RWPE2 (cell line): ENCODE measurements around the gene ATOX1.
"Not testable (repeated sequence)": the region's sequence is repeated elsewhere in the genome, so short reads cannot be mapped to it uniquely, and the experiment has no call there.

Experiments used
- ATAC-seq: fragments of 200-7000 bp; cut with Tn5 transposase; 3 replicates; pipeline ENCODE4 v1.9.1; 2021; ENCODE audit warnings: low read depth
- DNase-seq: peaks from one replicate; pipeline ENCODE4 v3.0.0-alpha.2; 2020; ENCODE audit warnings: low spot score
- H3K27ac ChIP-seq: fragments of 450-650 bp; 2 replicates; pipeline ENCODE4 v1.5.1; 2017; ENCODE audit warnings: mild to moderate bottlenecking; ENCODE audit not compliant: poor library complexity, severe bottlenecking
- H3K27me3 ChIP-seq: fragments of 250-450 bp; sonication (Bioruptor Pico); 2 replicates; pipeline ENCODE4 v1.5.1; 2021; ENCODE audit warnings: mild to moderate bottlenecking, moderate library complexity; ENCODE audit not compliant: insufficient read depth, poor library complexity, severe bottlenecking
- H3K36me3 ChIP-seq: fragments of 250-450 bp; sonication (Bioruptor Pico); 2 replicates; pipeline ENCODE4 v1.5.1; 2020; ENCODE audit warnings: low read depth, mild to moderate bottlenecking, moderate library complexity
- H3K4me1 ChIP-seq: fragments of 250-450 bp; sonication (Bioruptor Pico); 2 replicates; pipeline ENCODE4 v1.5.1; 2021; ENCODE audit warnings: mild to moderate bottlenecking, moderate library complexity; ENCODE audit not compliant: insufficient read depth, poor library complexity, severe bottlenecking
- H3K4me3 ChIP-seq: fragments of 250-450 bp; sonication (Bioruptor Pico); 2 replicates; pipeline ENCODE4 v1.5.1; 2021; ENCODE audit warnings: mild to moderate bottlenecking, moderate library complexity; ENCODE audit not compliant: severe bottlenecking
- H3K9me3 ChIP-seq: fragments of 250-450 bp; sonication (Bioruptor Pico); 2 replicates; pipeline ENCODE4 v1.5.1; 2021; ENCODE audit warnings: mild to moderate bottlenecking, moderate library complexity; ENCODE audit not compliant: severe bottlenecking
- TF ChIP-seq, protein P1 (sequence below): fragments of 450-650 bp; IDR thresholded peaks from one replicate; pipeline ENCODE4 v1.5.1; 2017; ENCODE audit warnings: mild to moderate bottlenecking, moderate library complexity; ENCODE audit not compliant: poor library complexity, severe bottlenecking

ATOX1 gene

DNA sequence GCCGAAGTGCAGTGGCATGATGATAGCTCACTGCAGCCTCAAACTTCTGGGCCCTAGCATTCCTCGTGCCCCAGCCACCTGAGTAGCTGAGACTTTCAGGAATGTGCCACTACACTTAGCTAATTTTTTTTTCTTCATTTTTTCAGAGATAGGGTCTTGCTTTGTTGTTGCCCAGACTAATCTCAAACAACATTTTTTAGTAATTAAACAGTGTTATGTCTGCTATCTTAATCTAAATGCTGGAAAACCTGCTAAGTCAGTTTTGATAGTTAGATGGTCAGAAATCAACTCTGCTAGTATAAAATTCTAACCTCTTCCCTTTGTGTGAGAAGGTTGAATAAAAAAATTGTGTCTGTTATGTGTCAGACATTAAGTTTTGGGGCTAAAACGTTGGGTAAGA is 25.7 kb upstream of the ATOX1 start:
- Histone ChIP-seq H3K36me3 (peaks cover 71% of the 10 kb centered on the region), H3K27me3 (no peaks in the 10 kb centered on the region), H3K27ac (no peak overlapping the region), H3K9me3 (no peaks in the 10 kb centered on the region), H3K4me3 (no peak overlapping the region), H3K4me1 (peaks cover 24% of the 10 kb centered on the region)
- no peak for ATAC-seq
- no peak for DNase-seq
- TF ChIP-seq, protein P1, sequence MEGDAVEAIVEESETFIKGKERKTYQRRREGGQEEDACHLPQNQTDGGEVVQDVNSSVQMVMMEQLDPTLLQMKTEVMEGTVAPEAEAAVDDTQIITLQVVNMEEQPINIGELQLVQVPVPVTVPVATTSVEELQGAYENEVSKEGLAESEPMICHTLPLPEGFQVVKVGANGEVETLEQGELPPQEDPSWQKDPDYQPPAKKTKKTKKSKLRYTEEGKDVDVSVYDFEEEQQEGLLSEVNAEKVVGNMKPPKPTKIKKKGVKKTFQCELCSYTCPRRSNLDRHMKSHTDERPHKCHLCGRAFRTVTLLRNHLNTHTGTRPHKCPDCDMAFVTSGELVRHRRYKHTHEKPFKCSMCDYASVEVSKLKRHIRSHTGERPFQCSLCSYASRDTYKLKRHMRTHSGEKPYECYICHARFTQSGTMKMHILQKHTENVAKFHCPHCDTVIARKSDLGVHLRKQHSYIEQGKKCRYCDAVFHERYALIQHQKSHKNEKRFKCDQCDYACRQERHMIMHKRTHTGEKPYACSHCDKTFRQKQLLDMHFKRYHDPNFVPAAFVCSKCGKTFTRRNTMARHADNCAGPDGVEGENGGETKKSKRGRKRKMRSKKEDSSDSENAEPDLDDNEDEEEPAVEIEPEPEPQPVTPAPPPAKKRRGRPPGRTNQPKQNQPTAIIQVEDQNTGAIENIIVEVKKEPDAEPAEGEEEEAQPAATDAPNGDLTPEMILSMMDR = no peak

DNA sequence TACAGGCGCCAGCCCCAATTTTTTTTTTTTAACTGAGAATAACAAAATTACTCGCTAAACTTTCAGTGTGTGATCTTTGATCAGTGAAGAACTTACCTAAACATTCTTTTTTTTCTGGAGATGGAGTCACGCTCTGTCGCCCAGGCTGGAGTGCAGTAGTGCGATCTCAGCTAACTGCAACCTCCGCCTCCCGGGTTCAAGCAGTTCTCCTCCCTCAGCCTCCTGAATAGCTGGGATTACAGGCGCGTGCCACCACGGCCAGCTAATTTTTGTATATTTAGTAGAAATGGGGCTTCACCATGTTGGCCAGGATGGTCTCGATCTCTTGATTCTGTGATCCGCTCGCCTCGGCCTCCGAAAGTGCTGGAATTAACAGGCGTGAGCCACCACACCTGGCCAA is 25.2 kb upstream of the ATOX1 start:
- not testable (repeated sequence) for ATAC-seq, H3K9me3 ChIP-seq, DNase-seq, H3K27me3 ChIP-seq, H3K4me3 ChIP-seq, H3K27ac ChIP-seq
- Histone ChIP-seq H3K4me1 (peaks cover 24% of the 10 kb centered on the region), H3K36me3 (peaks cover 71% of the 10 kb centered on the region)

DNA sequence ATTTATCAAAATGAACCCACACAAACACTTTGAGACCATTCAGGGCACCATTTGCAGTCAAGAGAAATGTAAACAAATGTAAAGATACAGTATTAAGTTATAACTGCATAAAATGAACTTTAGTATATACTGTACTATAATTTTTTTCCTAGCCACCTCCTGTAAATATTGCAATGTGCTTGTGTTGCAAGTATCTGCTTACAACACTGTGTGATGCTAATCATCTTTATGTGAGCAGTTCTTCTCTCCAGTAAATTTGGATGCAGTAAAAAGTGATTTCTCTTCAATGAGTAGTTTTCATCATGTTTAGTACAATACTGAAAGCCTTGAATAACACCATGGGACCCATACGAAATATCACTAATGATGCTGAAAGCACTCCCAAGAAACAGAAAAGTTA is 22.8 kb upstream of the ATOX1 start:
- peak; percentile 53; the same call in 2 of the 3 replicates for ATAC-seq
- peaks cover 71% of the 10 kb centered on the region for H3K36me3 ChIP-seq
- TF ChIP-seq, protein P1 = no peak

DNA sequence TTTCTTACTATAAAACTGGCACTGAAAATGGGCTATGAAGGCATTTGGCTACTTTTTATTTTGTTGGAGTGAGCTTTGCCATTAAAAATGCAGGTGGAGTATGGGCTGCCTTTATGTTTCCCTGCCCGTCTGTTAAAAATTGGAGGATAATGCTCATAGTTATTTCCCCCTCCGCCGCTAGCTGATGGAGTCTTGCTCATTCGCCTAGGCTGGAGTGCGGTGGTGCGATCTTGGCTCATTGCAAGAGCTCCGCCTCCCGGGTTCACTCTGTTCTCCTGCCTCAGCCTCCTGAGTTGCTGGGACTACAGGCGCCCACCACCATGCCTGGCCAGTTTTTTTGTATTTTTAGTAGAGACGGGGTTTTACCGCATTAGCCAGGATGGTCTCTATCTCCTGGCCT is 21.9 kb upstream of the ATOX1 start:
- DNase-seq = no peak
- H3K4me1 ChIP-seq = peaks cover 33% of the 10 kb centered on the region
- H3K36me3 ChIP-seq = peaks cover 71% of the 10 kb centered on the region
- H3K9me3 ChIP-seq = no peaks in the 10 kb centered on the region
- H3K4me3 ChIP-seq = no peak overlapping the region
- TF ChIP-seq, protein P1 = no peak
- no peaks in the 10 kb centered on the region for H3K27me3 ChIP-seq
- no peak for ATAC-seq
- no peak overlapping the region for H3K27ac ChIP-seq

More for the DNA sequence above, 22.8 kb upstream of the ATOX1 start:
- Histone ChIP-seq H3K9me3 (no peaks in the 10 kb centered on the region), H3K27me3 (no peaks in the 10 kb centered on the region), H3K4me3 (no peak overlapping the region), H3K4me1 (peaks cover 28% of the 10 kb centered on the region), H3K27ac (no peak overlapping the region)
- DNase-seq = no peak

DNA sequence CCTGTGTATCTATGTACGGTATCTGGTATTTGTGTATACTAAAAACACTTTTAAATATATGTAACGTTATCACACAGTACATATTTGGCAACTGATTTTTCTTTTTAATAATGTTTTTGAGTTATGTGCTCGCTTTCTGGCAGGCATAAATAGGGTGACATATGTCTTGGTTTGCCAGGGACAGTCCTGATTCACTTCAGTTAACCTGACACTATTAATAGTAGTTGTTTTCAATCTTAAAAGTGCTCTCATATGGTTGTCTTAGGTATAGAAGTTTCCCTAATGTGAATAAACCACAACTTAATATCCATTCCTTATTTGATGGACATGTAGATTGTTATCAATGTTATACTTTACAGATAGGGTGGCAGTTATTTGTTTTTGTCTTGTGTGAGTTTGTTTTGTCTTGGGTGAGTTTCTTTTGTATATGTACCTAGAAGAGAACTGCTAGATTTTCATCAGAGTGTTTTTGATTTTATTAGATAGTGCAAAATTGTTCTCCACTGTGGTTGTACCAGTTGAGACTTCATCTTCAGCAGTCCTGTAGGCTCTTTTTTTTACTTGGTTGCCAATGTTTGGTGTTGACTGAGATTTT is 21.2 kb upstream of the ATOX1 start:
- TF ChIP-seq, protein P1 = no peak
- Histone ChIP-seq H3K4me1 (peaks cover 39% of the 10 kb centered on the region), H3K27ac (no peak overlapping the region), H3K4me3 (no peak overlapping the region), H3K36me3 (peaks cover 73% of the 10 kb centered on the region), H3K9me3 (no peaks in the 10 kb centered on the region), H3K27me3 (no peaks in the 10 kb centered on the region)
- no peak for ATAC-seq
- no peak for DNase-seq
